ENCODE measurements around the gene SCLY. TPM values are rescaled to one million over a fixed set of nuclear protein-coding genes. Genes with fewer than 3 reads are reported as not detected.

Gene SCLY
- total and polyA plus RNA-seq, 2 of the 8 experiments (the other 6 are each of a cell fraction or from before 2014, with no cell fraction given) = 79.0 to 79.5 TPM

GRCh38 chr2:238125127-238125885 lies 64.5 kb downstream of the SCLY start (continued):
- TF ChIP-seq CHD7 (IDR thresholded peaks at IDR 0.05; ENCODE audit: insufficient replicate concordance, low read length) = no peak
- no peak for TF ChIP-seq CTBP2 (IDR thresholded peaks at IDR 0.05; ENCODE audit: borderline replicate concordance, insufficient read depth, insufficient read length, low read length)
